HepG2 (cell line): ENCODE results near the gene SRRM4. TPM values are rescaled to one million over a fixed set of nuclear protein-coding genes. Genes with fewer than 3 reads are reported as not detected.

ENCODE experiments used
- ATAC-seq: fragments of 200-7000 bp; cut with Tn5 transposase; 3 replicates; pipeline ENCODE4 v1.9.1; 2020; ENCODE audit warnings: mild to moderate bottlenecking, moderate library complexity
- BruUV-seq: library from RNA; stranded (reverse); fragments of 400-500 nt; replicated peaks from 2 replicates; lab custom pipeline; 2021; lab: Mats Ljungman, UMichigan
- CTCF ChIA-PET: fragments of 300-600 bp; formaldehyde crosslinking; extraction: SDS; loops from one replicate; lab custom pipeline; 2021; ENCODE audit warnings: low total read pairs, inconsistent platforms, low intra/inter-chr PET ratio; lab: Yijun Ruan, JAX
- POLR2A ChIA-PET: fragments of 350-600 bp; sonication (Branson Sonifier 250); formaldehyde crosslinking; loops from one replicate; lab custom pipeline; 2020; ENCODE audit warnings: antibody characterized with exemption, inconsistent platforms; lab: Yijun Ruan, JAX
- DNase-seq: peaks from one replicate; pipeline ENCODE4 v3.0.0-alpha.2; 2015; ENCODE audit warnings: low spot score
- FAIRE-seq: peaks from 3 replicates; lab custom pipeline; 2011; peaks lifted over from hg19 to GRCh38; lab: Jason Lieb, UNC
- H2AFZ ChIP-seq: one replicate; pipeline ENCODE4 v1.6.1; 2011; ENCODE audit warnings: low read length, inconsistent platforms
- H3K27ac ChIP-seq: fragments of 300-600 bp; 3 replicates; pipeline ENCODE4 v1.8.0; 2011; ENCODE audit warnings: mixed run types, mild to moderate bottlenecking, mixed read lengths, low read length, inconsistent platforms; ENCODE audit not compliant: insufficient read depth; ENCODE audit errors: extremely low read length
- H3K27me3 ChIP-seq, 2 experiments: fragments of 200-600 bp in 1 of 2; 2 replicates in 1 of 2; 3 replicates in 1 of 2; pipeline versions ENCODE4 v1.6.0 to v1.8.0; 2011; ENCODE audit warnings: low read length in 2 of 2, mild to moderate bottlenecking in 2 of 2, moderate library complexity in 2 of 2, inconsistent platforms in 1 of 2; ENCODE audit not compliant: insufficient read depth in 2 of 2, control insufficient read depth in 1 of 2
- H3K36me3 ChIP-seq, 2 experiments: fragments of 200-600 bp in 1 of 2; replicated peaks in 1 of 2; 2 replicates in 1 of 2; 3 replicates in 1 of 2; pipeline versions ENCODE4 v1.5.1 to v1.8.0; 2011; ENCODE audit warnings: low read length in 2 of 2, inconsistent platforms in 1 of 2; ENCODE audit not compliant: insufficient read depth in 2 of 2, control insufficient read depth in 1 of 2
- H3K4me1 ChIP-seq: 2 replicates; pipeline ENCODE4 v1.5.1; 2012; ENCODE audit warnings: low read length, inconsistent platforms; ENCODE audit not compliant: insufficient read depth
- H3K4me2 ChIP-seq: 2 replicates; pipeline ENCODE4 v1.6.0; 2011; ENCODE audit warnings: low read depth, low read length, inconsistent platforms
- H3K4me3 ChIP-seq, 3 experiments: fragments of 200-600 bp in 1 of 3; sonication (generic), shearing (Covaris generic) in 1 of 3; replicated peaks in 1 of 3; 2 replicates each; pipeline ENCODE4 v1.5.1; 2011 to 2016; ENCODE audit warnings: low read length in 3 of 3, inconsistent platforms in 2 of 3, low read depth in 2 of 3, mild to moderate bottlenecking in 2 of 3, control low read depth in 1 of 3, mixed read lengths in 1 of 3; ENCODE audit not compliant: insufficient read depth in 1 of 3
- H3K79me2 ChIP-seq: one replicate; pipeline ENCODE4 v1.6.1; 2011; ENCODE audit warnings: low read length, inconsistent platforms; ENCODE audit not compliant: insufficient read depth
- H3K9ac ChIP-seq: 2 replicates; pipeline ENCODE4 v1.6.0; 2011; ENCODE audit warnings: mild to moderate bottlenecking, low read depth, low read length, inconsistent platforms; ENCODE audit not compliant: insufficient read depth
- H3K9me3 ChIP-seq: 2 replicates; pipeline ENCODE4 v1.5.1; 2012; ENCODE audit warnings: mild to moderate bottlenecking, low read length
- H4K20me1 ChIP-seq: 2 replicates; pipeline ENCODE4 v1.6.0; 2011; ENCODE audit warnings: inconsistent platforms, mild to moderate bottlenecking, low read length, moderate library complexity; ENCODE audit not compliant: insufficient read depth
- ATM ChIP-seq: fragments of 450-650 bp; IDR thresholded peaks from 2 replicates; pipeline ENCODE4 v1.7.1; 2017; ENCODE audit warnings: mild to moderate bottlenecking, borderline replicate concordance
- CENPT ChIP-seq: sonication (generic); formaldehyde crosslinking; IDR thresholded peaks from 2 replicates; pipeline ENCODE4 v1.8.0; 2022; ENCODE audit warnings: low read depth, mild to moderate bottlenecking, moderate library complexity, missing genetic modification reagents
- CERS6 ChIP-seq: sonication (generic); formaldehyde crosslinking; IDR thresholded peaks from 2 replicates; pipeline ENCODE4 v1.5.0; 2020; ENCODE audit warnings: missing genetic modification reagents
- DRAP1 ChIP-seq: IDR thresholded peaks from 2 replicates; pipeline ENCODE4 v1.6.1; 2016; ENCODE audit warnings: missing genetic modification reagents, missing compliant biosample characterization
- GABPA ChIP-seq, 2 experiments: IDR thresholded peaks; 2 replicates each; pipeline ENCODE4 v1.6.1; 2011 to 2016; ENCODE audit warnings: low read depth in 2 of 2, low read length in 1 of 2, missing biosample characterization in 1 of 2, missing genetic modification characterization in 1 of 2
- GLI4 ChIP-seq: sonication (generic); formaldehyde crosslinking; IDR thresholded peaks from 2 replicates; pipeline ENCODE4 v1.5.1; 2020; ENCODE audit warnings: missing genetic modification reagents, mild to moderate bottlenecking, moderate library complexity, borderline replicate concordance
- GMEB2 ChIP-seq: IDR thresholded peaks from 2 replicates; pipeline ENCODE4 v1.6.1; 2016; ENCODE audit warnings: missing biosample characterization, missing genetic modification reagents, low read depth
- KDM3A ChIP-seq: IDR thresholded peaks from 2 replicates; pipeline ENCODE4 v1.6.1; 2018; ENCODE audit warnings: low read depth, missing compliant biosample characterization
- MLLT10 ChIP-seq: sonication (generic); formaldehyde crosslinking; IDR thresholded peaks from 2 replicates; pipeline ENCODE4 v1.4.0; 2020; ENCODE audit warnings: missing genetic modification reagents
- MTF1 ChIP-seq: sonication (generic); formaldehyde crosslinking; IDR thresholded peaks from 2 replicates; pipeline ENCODE4 v1.5.0; 2020; ENCODE audit warnings: missing genetic modification reagents
- NFKBIZ ChIP-seq: IDR thresholded peaks from 2 replicates; pipeline ENCODE4 v1.6.1; 2018; ENCODE audit warnings: missing genetic modification reagents, missing compliant biosample characterization
- ZMYM4 ChIP-seq: sonication (generic); formaldehyde crosslinking; IDR thresholded peaks from 2 replicates; pipeline ENCODE4 v1.8.1; 2023; ENCODE audit warnings: mild to moderate bottlenecking, missing genetic modification reagents
- ZNF343 ChIP-seq: sonication (generic); formaldehyde crosslinking; IDR thresholded peaks from 2 replicates; pipeline ENCODE4 v1.4.0; 2020; ENCODE audit warnings: mild to moderate bottlenecking, missing genetic modification reagents
- ZNF703 ChIP-seq: sonication (generic); formaldehyde crosslinking; IDR thresholded peaks from 2 replicates; pipeline ENCODE4 v1.5.1; 2020; ENCODE audit warnings: missing genetic modification reagents, mild to moderate bottlenecking, moderate library complexity, borderline replicate concordance
- ZSCAN21 ChIP-seq: sonication (generic); formaldehyde crosslinking; IDR thresholded peaks from 2 replicates; pipeline ENCODE4 v1.8.0; 2022; ENCODE audit warnings: mild to moderate bottlenecking, missing genetic modification reagents, moderate library complexity, borderline replicate concordance
- WGBS: methylation state at CpG from one replicate; pipeline ENCODE4 v1.1.6; 2017; ENCODE audit warnings: low lambda C conversion rate; 5-methylcytosine and 5-hydroxymethylcytosine counted together
- in situ Hi-C: cut with HindIII; loops from 2 replicates; pipeline ENCODE4 v1.10.0; 2017; ENCODE audit warnings: low pct_unique_long_range_greater_than_20kb; ENCODE audit not compliant: extremely low pct_ligation_motif_present
- intact Hi-C: fragments of 100-400 bp; cut with micrococcal nuclease; formaldehyde crosslinking; loops from one replicate; pipeline ENCODE4 v1.10.0; 2022; ENCODE audit not compliant: unreplicated experiment
- polyA plus RNA-seq, 8 experiments: library from polyadenylated mRNA; depleted of rRNA in 3 of 8; stranded (reverse) in 7 of 8; unstranded in 1 of 8; fragments of >200 nt; fragmentation: Illumina TruSeq in 4 of 8; extraction: Trizol in 4 of 8; gene quantifications; 2 replicates each; pipeline versions ENCODE4 v1.2.1 to v1.2.3, GENCODE V29; 2011 to 2016; ENCODE audit warnings: low read depth in 4 of 8, missing spikeins in 1 of 8, mixed read lengths in 1 of 8; ENCODE audit not compliant: insufficient read depth in 1 of 8
- total RNA-seq, 5 experiments: library from RNA; depleted of rRNA; stranded (reverse); fragments of >200 nt; fragmentation: Illumina TruSeq; extraction: Trizol; gene quantifications; 2 replicates each; pipeline ENCODE4 v1.2.3, GENCODE V29; 2016; ENCODE audit warnings: low read depth in 1 of 5

Gene SRRM4
- total and polyA plus RNA-seq, 2 of the 13 experiments (the other 11 are each of a cell fraction or from before 2014, with no cell fraction given), result not detected

- H3K4me1 ChIP-seq, result no peaks in the 10 kb centered on the region
- POLR2A ChIA-PET, result no interaction called here
- no peak overlapping the region for H3K9ac ChIP-seq
- CTCF ChIA-PET, result no interaction called here
- in situ Hi-C loops (no loop called here), intact Hi-C loops (no loop called here)
- H3K36me3 ChIP-seq, result no peaks in the 10 kb centered on the region
- no peaks in the 10 kb centered on the region for H3K9me3 ChIP-seq
- DNase-seq (no peak), FAIRE-seq (no peak), ATAC-seq (no peak)
- no peak overlapping the region for H3K27ac ChIP-seq
- no peak overlapping the region for H2AFZ ChIP-seq
- H3K4me3 ChIP-seq, result no peak overlapping the region
- no peaks in the 10 kb centered on the region; a peak in 1 of 5 replicates for H3K27me3 ChIP-seq
- no peak for TF ChIP-seq CENPT (CRISPR knock-in tag)
- TF ChIP-seq ZMYM4, result no peak
- no peak for TF ChIP-seq KDM3A
- no peak for TF ChIP-seq CERS6 (CRISPR knock-in tag)
- TF ChIP-seq NFKBIZ (CRISPR knock-in tag), result no peak
- TF ChIP-seq MLLT10 (CRISPR knock-in tag), result no peak
- no peak for TF ChIP-seq GLI4 (CRISPR knock-in tag)
- WGBS, result 4% methylated on average over 4 of the region's 7 CpGs
- no peaks in the 10 kb centered on the region for H3K79me2 ChIP-seq
- no TSS peak for BruUV-seq
- no peak overlapping the region for H3K4me2 ChIP-seq
- H4K20me1 ChIP-seq, result no peaks in the 10 kb centered on the region
Observed at GRCh38 chr12:119158402-119158801, 177.1 kb downstream of the SRRM4 start.

- Histone ChIP-seq H3K4me3 (no peak overlapping the region), H3K79me2 (no peaks in the 10 kb centered on the region), H3K4me1 (no peaks in the 10 kb centered on the region), H3K9ac (no peak overlapping the region), H3K4me2 (no peak overlapping the region), H3K9me3 (no peaks in the 10 kb centered on the region), H3K27ac (no peak overlapping the region), H3K27me3 (no peaks in the 10 kb centered on the region; a peak in 1 of 5 replicates), H4K20me1 (no peaks in the 10 kb centered on the region), H3K36me3 (no peaks in the 10 kb centered on the region), H2AFZ (no peak overlapping the region)
- ATAC-seq, result no peak
- BruUV-seq, result no TSS peak
- FAIRE-seq, result no peak
- WGBS, result 0% methylated on average over 1 of the region's 2 CpGs
- ChIA-PET POLR2A (no interaction called here), CTCF (no interaction called here)
- in situ Hi-C loops, result no loop called here
- TF ChIP-seq ATM (no peak), ZNF343 (no peak), ZSCAN21 (CRISPR knock-in tag) (no peak), MTF1 (CRISPR knock-in tag) (no peak), GMEB2 (CRISPR knock-in tag) (no peak), GABPA (IDR thresholded peaks at IDR 0.05; ENCODE audit: low read depth, low read length) (no peak), GABPA (CRISPR knock-in tag; IDR thresholded peaks at IDR 0.05; ENCODE audit: low read depth) (no peak), ZNF703 (CRISPR knock-in tag) (no peak), DRAP1 (CRISPR knock-in tag) (no peak)
- intact Hi-C loops, result no loop called here
- no peak for DNase-seq
Observed at GRCh38 chr12:119159844-119160243, 178.5 kb downstream of the SRRM4 start.
